GM12892 (cell line): ENCODE measurements around the gene EHBP1.

Source experiments
- POLR2A ChIP-seq: IDR thresholded peaks from 2 replicates; pipeline ENCODE4 v1.6.1; 2011; ENCODE audit warnings: low read depth, low read length, control low read depth
- POLR2AphosphoS5 ChIP-seq: IDR thresholded peaks from 2 replicates; pipeline ENCODE4 v1.6.1; 2011; ENCODE audit warnings: low read depth, low read length, control low read depth
- TAF1 ChIP-seq: IDR thresholded peaks from 2 replicates; pipeline ENCODE4 v1.6.1; 2011; ENCODE audit warnings: low read depth, mild to moderate bottlenecking, control low read depth, low read length, borderline replicate concordance

DNA sequence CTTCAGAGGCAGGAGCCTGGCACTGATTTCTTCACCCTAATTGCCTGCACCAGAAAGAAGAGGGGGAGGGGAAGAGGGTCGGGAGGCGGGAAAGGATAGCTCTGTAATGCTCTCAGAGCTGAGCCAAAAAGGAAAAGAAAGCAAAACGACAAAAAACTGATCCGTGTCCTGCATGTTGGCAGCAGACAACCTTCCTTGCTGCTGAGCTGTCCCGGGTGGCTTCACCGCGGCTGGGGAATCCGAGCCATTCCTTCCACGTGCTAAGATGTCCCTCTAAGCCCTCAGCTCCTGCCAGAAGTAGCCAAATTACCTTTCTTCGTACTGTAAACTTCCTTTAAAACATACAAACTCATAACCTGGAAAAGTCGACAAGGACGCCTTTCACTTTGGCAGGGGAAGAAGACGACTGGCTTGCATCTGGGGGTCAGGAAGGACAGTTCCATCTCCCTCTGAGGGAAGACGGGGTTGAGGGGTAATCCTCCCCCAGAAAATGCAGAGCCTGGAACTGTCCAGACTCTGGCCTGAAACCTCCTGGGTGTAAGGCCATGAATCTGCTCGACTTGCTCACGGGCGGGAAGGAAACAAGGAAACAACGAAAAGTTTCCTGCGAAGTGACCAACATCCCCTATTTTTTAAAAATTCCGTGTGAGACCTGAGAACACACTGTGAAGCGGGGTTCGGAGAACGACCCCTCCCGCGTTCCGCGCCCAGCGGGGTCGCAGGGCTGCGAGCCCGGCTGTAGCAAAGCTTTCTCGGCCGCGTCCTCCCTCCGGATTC lies 352.8 kb downstream of the EHBP1 start:
- TF ChIP-seq POLR2AphosphoS5 (no peak), POLR2A (no peak), TAF1 (no peak)
